ENCODE data around the gene PIK3R4.

PIK3R4 gene

GRCh38 chr3:130688697-130689470 is 57.7 kb downstream of the PIK3R4 start:
- in situ Hi-C loops (cut with MboI; ENCODE audit: low sequenced_read_pairs, unreplicated experiment) = no loop called here
- TF ChIP-seq CTCF (IDR thresholded peaks at IDR 0.05; ENCODE audit: borderline replicate concordance, control extremely low read depth, extremely low read depth, insufficient read depth, missing control alignments) = no peak
- no peak for DNase-seq (ENCODE audit: low spot score)

DNA sequence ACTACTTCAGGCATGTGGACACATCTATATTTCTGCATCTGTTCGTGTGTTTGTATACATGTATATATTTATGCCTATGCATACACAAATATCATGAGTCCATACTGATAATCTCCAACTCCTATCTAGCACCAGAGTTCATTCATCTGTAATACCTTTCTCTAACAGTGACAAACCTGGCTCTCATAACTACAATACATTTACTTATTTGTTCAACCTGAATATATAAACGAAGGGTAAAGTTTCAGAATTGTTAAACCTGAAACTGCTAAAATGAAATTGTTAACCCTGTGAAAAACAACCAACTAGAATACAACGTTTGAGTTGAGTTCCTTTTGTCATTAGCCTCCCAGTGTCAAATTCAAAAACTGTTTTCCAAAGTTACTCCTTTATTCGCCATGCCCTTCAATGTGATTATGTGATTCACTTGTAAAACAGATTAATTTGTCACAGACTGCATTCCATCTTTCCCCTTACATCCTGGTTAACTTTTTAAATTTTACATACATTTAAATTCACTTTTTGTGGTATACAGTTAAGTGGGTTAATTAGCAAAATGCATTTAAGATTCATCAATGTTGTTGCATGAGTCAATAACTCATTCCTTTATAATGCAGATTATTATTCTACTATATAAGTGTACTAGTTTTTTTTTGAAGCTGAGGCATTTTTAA is 58.5 kb downstream of the PIK3R4 start:
- in situ Hi-C loops (cut with MboI; ENCODE audit: low sequenced_read_pairs, unreplicated experiment) = no loop called here
- no peak for DNase-seq (ENCODE audit: low spot score)
- no peak for TF ChIP-seq CTCF (IDR thresholded peaks at IDR 0.05; ENCODE audit: borderline replicate concordance, control extremely low read depth, extremely low read depth, insufficient read depth, missing control alignments)

GRCh38 chr3:130687327-130687726 is 59.3 kb downstream of the PIK3R4 start:
- in situ Hi-C loops (cut with MboI; ENCODE audit: low sequenced_read_pairs, unreplicated experiment) = no loop called here
- no peak for DNase-seq (ENCODE audit: low spot score)
- no peak for TF ChIP-seq CTCF (IDR thresholded peaks at IDR 0.05; ENCODE audit: borderline replicate concordance, control extremely low read depth, extremely low read depth, insufficient read depth, missing control alignments)

DNA sequence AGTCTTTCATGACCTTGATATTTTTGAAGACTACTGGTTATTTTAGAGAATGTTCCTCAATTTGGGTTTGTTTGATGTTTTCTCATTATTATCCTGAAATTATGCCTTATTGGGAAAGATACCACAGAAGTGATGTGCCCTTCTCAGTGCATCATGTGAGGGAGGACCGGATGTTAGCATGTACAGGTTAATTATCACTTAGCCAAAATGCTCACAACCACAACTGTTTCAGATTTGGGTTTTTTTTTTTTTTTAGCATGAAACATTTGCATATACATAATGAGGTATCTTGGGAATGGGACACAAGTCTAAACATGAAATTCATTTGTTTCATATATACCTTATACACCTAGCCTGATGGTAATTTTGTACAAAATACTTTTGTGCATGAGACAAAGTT is 59.8 kb downstream of the PIK3R4 start:
- in situ Hi-C loops (cut with MboI; ENCODE audit: low sequenced_read_pairs, unreplicated experiment) = no loop called here
- DNase-seq (ENCODE audit: low spot score) = no peak
- no peak for TF ChIP-seq CTCF (IDR thresholded peaks at IDR 0.05; ENCODE audit: borderline replicate concordance, control extremely low read depth, extremely low read depth, insufficient read depth, missing control alignments)

GRCh38 chr3:130682131-130682530 is 64.5 kb downstream of the PIK3R4 start:
- in situ Hi-C loops (cut with MboI; ENCODE audit: low sequenced_read_pairs, unreplicated experiment) = no loop called here
- no peak for DNase-seq (ENCODE audit: low spot score)
- TF ChIP-seq CTCF (IDR thresholded peaks at IDR 0.05; ENCODE audit: borderline replicate concordance, control extremely low read depth, extremely low read depth, insufficient read depth, missing control alignments) = no peak

GRCh38 chr3:130679218-130679617 is 67.4 kb downstream of the PIK3R4 start:
- no peak for TF ChIP-seq CTCF (IDR thresholded peaks at IDR 0.05; ENCODE audit: borderline replicate concordance, control extremely low read depth, extremely low read depth, insufficient read depth, missing control alignments)
- in situ Hi-C loops (cut with MboI; ENCODE audit: low sequenced_read_pairs, unreplicated experiment) = no loop called here
- DNase-seq (ENCODE audit: low spot score) = no peak
